GM19397 (cell line): ENCODE data around the gene OAS2.

Source experiments
- ATAC-seq: cut with Tn5 transposase; IDR thresholded peaks from one replicate; pipeline ENCODE4 v1.9.1; 2021; ENCODE audit warnings: mild to moderate bottlenecking, moderate library complexity; ENCODE audit not compliant: unreplicated experiment

OAS2 gene

DNA sequence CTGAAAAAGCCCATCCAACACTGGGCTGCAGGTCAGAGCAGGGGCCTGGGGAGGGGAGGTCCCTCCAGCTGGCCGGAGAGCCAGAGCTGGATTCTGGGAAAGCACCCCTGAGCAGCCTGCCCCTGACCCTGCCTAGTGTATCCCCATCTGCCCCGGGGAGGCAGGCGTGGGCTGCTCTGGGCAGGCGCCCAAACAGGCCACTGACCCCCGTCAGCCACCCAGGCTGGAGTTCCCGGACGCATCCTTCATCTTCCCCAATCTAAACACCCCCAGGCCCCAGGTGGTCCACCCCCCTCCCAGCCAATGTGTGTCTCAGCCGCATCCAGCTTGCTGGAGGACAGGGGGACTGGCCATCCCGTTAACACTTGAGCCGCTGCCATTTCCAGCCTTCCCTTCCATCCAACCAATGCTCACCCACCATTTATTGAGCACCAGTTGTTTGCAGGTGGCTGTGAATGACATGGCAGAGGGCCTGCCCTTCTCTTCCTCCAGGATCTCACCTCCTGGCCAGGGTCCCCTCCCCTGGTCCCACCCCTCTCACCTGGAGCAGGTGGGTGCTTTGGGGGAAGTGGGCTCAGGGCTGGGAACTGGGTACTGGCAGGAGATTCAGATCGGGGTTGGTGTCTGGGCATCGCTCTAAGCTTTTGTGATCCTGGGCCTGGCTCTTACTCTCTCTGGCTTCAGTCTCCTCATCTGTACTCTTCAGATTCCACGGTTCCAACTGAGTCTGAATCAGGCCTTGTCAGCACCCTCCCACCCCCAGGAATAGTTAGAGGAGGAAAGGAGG lies 77.5 kb downstream of the OAS2 start:
- no peak for ATAC-seq

DNA sequence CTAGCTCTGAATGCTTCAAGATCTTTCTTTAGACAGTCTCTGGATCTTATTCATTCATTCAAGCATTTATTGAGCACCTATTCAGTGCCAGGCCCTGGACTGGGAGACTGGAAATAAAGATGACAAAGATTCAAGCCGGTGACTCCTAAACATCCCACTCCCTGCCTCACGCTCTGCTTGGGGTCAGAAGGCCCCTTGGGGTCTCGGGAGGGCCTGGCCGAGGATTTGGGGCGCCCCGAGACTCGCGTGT lies 78.0 kb downstream of the OAS2 start:
- no peak for ATAC-seq

DNA sequence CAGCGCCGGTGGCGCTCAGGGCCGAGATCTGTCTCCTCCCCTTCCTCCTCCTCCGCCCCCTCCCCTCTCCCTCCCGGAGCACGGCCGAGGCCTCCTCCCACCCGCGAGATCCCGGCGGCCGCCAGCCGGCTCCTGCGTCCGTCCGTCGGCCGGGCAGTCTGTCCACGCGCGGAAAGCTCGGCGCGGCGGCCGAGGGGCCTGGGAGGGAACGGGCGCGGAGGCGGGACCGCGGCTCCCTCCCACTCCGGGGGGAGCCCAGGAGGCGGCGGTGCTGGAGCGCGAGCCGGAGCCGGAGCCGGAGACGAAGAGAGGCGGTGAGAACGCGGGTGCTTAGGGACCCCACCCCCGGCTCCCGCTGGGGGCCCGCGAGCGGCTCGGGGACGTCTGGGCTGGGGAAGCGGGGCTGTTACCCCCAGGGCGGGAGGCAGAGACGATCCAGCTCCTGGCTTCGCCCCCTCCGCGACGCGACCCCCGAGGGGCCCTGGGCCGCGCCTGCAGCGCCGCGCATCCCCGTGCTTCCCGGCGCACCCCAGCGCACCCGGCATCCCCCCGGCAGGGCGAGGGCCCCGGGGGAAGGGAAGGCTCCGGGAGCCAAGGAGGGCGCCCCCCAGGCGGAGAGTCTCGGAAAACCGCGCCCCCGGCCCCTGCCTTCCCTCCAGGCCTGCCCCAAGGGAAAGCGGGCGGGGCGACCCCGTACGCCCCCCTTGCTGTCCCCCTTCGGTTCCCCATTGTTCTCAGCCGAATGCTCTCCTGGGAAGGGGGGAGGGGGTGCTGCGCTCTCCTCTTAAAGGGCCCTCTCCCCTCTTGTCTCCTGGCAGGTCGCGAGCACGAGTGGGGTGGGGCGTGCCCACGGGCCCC lies 78.5 kb downstream of the OAS2 start, which contains the start of gene DTX1:
Gene DTX1, plus strand, starts transcription at position 100 of the 858 bp plus-strand sequence. CDS start 1,463 bp downstream, outside the sequence.
- ATAC-seq, result no peak

DNA sequence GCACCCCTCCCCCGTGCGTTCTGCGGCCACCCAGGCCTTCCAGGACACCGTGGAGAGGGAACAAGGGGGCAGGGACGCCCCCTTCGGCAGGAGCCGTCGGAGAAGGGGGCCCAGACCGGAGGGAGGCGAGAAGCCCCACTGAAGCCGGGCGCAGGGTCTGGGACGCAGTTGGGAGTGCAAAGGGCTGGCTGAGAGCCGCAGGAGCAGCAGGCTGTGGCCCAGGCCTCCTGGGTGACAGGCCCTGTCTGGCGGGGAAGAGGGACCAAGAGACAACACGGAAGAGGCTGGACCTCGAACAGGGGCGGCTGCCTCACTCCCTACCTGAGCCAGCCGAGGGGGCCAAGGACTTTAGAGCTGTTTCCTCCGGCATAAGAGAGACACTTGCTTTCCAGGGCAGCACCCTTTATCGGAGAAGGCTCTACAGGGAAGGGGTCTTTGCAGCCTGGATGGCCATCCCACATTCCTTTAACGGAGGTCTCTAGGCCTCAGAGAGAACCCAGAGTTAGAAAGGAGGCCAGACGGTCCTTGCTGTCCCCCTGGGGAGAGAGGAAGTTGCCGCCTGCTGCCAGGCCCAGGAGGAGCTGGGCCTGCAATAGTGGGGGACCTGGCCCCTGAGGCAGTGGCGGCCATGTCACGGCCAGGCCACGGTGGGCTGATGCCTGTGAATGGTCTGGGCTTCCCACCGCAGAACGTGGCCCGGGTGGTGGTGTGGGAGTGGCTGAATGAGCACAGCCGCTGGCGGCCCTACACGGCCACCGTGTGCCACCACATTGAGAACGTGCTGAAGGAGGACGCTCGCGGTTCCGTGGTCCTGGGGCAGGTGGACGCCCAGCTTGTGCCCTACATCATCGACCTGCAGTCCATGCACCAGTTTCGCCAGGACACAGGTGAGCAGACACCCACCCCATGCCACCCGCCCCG lies 79.5 kb downstream of the OAS2 start:
- ATAC-seq, result no peak

DNA sequence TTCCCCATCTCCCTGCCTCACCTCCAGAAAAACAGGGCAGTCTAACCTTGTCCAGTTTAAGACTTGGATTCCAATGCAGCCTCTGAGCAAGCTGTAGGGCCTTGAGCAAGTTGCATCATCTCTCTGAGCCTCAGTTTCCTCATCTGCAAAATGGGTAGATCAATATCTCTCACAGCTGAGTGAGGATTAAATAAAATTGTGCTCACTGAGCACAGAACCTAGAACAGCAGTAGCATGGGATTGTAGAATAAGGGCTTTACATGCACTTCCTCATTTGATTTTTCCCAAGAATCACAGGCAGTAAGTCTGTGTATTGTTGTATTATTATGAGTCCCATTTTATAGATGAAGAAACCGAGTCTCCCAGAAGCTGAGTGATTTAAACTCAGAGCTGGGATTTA lies 80.2 kb downstream of the OAS2 start:
- ATAC-seq, result no peak

DNA sequence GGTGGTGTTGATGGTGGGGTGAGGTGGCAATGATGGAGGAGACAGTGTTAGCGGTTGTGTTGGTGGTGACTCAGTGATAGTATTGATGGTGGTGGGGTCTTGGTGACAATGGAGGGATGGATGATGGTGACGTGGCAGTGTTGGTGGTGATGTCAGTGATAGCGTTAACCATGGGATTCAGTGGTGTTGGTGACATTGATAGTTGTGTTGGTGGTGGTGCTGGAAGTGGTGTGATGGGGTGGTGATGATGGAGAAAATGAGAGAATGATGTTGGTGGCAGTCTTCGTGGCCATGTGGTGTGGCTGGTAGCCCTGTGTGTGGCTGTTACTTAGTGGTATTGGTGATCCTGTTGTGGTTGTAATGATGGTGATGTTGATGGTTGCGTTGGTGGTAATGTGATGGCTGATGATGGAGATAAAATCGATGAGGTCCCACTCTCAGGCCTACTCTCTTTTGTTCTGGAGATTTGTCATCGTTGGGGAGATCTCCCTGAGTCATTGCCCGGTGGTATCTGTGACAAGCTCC lies 80.8 kb downstream of the OAS2 start:
- no peak for ATAC-seq

DNA sequence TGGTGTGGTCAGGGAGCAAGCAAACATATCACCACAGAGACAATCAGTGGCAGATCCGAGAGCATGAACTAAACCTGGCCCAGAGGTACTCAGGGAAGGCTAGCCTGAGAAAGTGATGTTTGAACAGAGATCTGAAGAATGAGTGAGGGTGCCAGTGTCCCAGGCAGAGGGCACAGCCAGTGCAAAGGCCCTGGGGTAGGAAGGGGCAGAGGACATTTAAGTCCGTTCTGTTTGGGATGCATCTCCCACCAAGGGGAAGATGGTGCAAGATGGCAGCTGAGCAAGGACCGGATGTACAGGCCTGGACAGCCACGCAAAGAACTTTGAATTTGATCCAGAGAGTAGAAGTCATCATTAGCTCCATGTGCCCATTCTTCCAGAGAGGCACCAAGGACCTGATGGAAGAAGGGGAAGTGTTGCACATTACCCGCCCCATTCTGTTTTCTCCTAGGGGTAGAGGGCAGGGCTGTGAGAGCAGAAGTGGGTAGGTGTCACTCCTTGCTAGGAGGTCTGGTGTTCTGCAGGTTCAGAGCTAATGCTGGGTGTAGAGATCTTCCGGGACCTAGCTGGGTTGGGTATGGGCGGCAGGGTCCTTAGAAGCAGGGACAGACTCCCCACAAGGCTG lies 82.1 kb downstream of the OAS2 start:
- ATAC-seq, result no peak

DNA sequence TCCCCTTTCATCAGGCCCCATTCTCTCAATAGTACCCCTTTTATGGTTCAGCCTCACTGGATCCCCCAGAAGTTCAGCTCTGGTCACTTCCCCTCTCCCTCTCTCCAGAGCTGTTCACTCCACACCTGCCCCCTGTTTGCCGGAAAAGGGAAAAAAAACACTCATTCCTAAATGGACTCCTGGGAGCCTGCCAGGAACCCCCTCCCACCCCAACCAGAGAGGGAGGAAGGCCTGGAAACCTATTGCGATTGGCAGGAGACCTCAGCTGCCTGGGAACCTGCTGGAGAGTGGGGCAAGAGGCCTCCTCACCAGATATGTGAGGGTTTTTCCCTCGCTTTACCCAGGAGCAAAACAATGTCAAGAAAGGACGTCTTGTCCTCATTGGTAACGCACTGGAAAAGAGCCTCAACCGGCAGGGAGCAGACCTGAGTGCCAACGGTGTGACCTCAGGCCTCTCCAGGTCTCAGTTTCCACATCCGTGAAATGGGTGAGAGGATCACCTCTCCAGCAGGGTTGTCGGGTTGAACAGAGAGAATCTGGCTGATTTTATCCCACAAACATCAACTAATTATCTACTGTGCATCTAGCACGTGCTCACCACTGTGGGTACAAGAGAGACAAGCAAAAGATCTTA lies 82.9 kb downstream of the OAS2 start:
- no peak for ATAC-seq
